ENCODE measurements around the gene DLG4. TPM values are rescaled to one million over a fixed set of nuclear protein-coding genes. Genes with fewer than 3 reads are reported as not detected.
"Not testable (repeated sequence)": the region's sequence is repeated elsewhere in the genome, so short reads cannot be mapped to it uniquely, and the experiment has no call there.

Gene DLG4
- total and polyA plus RNA-seq, 5 donors from 2014 or later = 0.22 to 2.9 (median 0.50) TPM

DNA sequence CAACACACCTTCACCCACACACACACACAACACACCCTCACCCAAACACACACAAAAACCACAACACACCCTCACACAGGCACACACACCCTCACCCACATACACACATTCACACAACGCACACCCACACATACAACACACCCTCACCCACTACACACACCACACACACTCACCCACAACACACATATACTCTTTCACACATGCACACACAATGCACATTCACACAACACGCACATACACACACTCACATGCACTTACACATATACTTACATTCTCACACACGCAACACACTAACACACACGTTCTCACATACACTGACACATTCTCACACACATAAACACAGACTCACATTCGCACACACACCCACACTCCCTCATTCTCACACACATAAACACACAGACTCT, 44.3 kb downstream of the DLG4 start:
- Histone ChIP-seq H3K9me3 (ENCODE audit: control insufficient read depth in 2 of 2, low read length in 2 of 2) (peaks cover 0 to 2% of the 10 kb centered on the region in 2 experiments), H3K36me3 (ENCODE audit: control insufficient read depth, insufficient read depth, low read length) (no peaks in the 10 kb centered on the region), H3K27ac (ENCODE audit: insufficient read depth, low read length, poor library complexity, severe bottlenecking) (no peak overlapping the region), H3K4me3 (ENCODE audit: low read depth, low read length) (no peak overlapping the region), H3K27me3 (ENCODE audit: control insufficient read depth, insufficient read depth, low read length) (peaks cover 18% of the 10 kb centered on the region), H3K4me1 (ENCODE audit: control insufficient read depth, insufficient read depth, low read length, poor library complexity, severe bottlenecking) (peaks cover 20% of the 10 kb centered on the region)
- H3K27ac Mint-ChIP-seq = no peak overlapping the region
- no peak overlapping the region for H3K4me3 Mint-ChIP-seq
- peaks cover 17% of the 10 kb centered on the region for H3K27me3 Mint-ChIP-seq
- peaks cover 0 to 3% (median 0%) of the 10 kb centered on the region in 7 donors for H3K9me3 Mint-ChIP-seq
- DNase-seq (no peak), ATAC-seq (ENCODE audit: low read depth in 2 of 2) (no peak)
- peaks cover 0 to 12% (median 4%) of the 10 kb centered on the region in 4 donors for H3K4me1 Mint-ChIP-seq
- H3K36me3 Mint-ChIP-seq = no peaks in the 10 kb centered on the region

GRCh38 chr17:7174603-7175326, 44.9 kb downstream of the DLG4 start:
- H3K27ac Mint-ChIP-seq = no peak overlapping the region
- peaks cover 17% of the 10 kb centered on the region for H3K27me3 Mint-ChIP-seq
- Histone ChIP-seq H3K4me3 (ENCODE audit: low read depth, low read length) (no peak overlapping the region), H3K36me3 (ENCODE audit: control insufficient read depth, insufficient read depth, low read length) (no peaks in the 10 kb centered on the region), H3K9me3 (ENCODE audit: control insufficient read depth in 2 of 2, low read length in 2 of 2) (peaks cover 0 to 5% of the 10 kb centered on the region in 2 experiments), H3K27me3 (ENCODE audit: control insufficient read depth, insufficient read depth, low read length) (peaks cover 18% of the 10 kb centered on the region), H3K27ac (ENCODE audit: insufficient read depth, low read length, poor library complexity, severe bottlenecking) (no peak overlapping the region), H3K4me1 (ENCODE audit: control insufficient read depth, insufficient read depth, low read length, poor library complexity, severe bottlenecking) (peaks cover 20% of the 10 kb centered on the region)
- ATAC-seq (ENCODE audit: low read depth in 2 of 2) (no peak), DNase-seq (no peak)
- peaks cover 0 to 12% (median 4%) of the 10 kb centered on the region in 4 donors for H3K4me1 Mint-ChIP-seq
- H3K4me3 Mint-ChIP-seq = no peak overlapping the region
- H3K9me3 Mint-ChIP-seq = peaks cover 0 to 5% (median 1%) of the 10 kb centered on the region in 7 donors
- no peaks in the 10 kb centered on the region for H3K36me3 Mint-ChIP-seq

- no peak overlapping the region for H3K4me3 Mint-ChIP-seq
- H3K27ac Mint-ChIP-seq = no peak overlapping the region
- H3K4me1 Mint-ChIP-seq = peaks cover 0 to 12% (median 4%) of the 10 kb centered on the region in 4 donors
Measured at GRCh38 chr17:7173687-7174602, 45.7 kb downstream of the DLG4 start.

DNA sequence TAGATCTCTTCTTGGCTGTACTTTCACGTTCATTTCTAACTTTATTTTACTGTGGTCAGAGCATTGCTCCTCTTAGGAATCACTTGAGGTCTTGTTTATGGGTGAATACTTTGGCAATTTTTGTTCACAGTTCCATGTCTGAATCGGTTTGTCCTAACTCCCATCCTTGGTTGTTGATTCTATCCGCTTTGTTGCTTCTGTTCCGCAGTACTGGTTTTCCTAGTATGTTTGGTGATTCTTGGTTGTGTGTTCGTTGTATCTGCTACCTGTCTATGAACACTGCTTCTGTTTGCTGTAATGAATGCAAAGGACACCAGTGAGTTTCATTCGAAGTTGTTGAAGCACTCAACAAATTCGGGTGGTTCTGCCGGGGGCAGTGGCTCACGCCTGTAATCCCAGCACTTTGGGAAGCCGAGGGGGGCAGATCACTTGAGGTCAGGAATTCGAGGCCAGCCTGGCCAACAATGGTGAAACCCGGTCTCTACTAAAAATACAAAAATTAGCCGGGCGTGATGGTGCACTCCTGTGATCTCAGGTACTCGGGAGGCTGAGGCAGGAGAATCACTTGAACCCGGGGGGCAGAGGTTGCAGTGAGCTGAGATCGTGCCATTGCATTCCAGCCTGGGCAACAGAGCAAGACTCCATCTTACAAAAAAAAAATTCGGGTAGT, 47.0 kb downstream of the DLG4 start:
- peaks cover 15% of the 10 kb centered on the region for H3K4me1 ChIP-seq (ENCODE audit: control insufficient read depth, insufficient read depth, low read length, poor library complexity, severe bottlenecking)
- not testable (repeated sequence) for ATAC-seq (ENCODE audit: low read depth in 2 of 2)

More at GRCh38 chr17:7173687-7174602, 45.7 kb downstream of the DLG4 start:
- H3K9me3 Mint-ChIP-seq = peaks cover 0 to 11% (median 3%) of the 10 kb centered on the region in 7 donors
- Histone ChIP-seq H3K9me3 (ENCODE audit: control insufficient read depth in 2 of 2, low read length in 2 of 2) (peaks cover 2 to 12% of the 10 kb centered on the region in 2 experiments), H3K4me1 (ENCODE audit: control insufficient read depth, insufficient read depth, low read length, poor library complexity, severe bottlenecking) (peaks cover 20% of the 10 kb centered on the region), H3K4me3 (ENCODE audit: low read depth, low read length) (no peak overlapping the region), H3K36me3 (ENCODE audit: control insufficient read depth, insufficient read depth, low read length) (no peaks in the 10 kb centered on the region), H3K27me3 (ENCODE audit: control insufficient read depth, insufficient read depth, low read length) (peaks cover 18% of the 10 kb centered on the region), H3K27ac (ENCODE audit: insufficient read depth, low read length, poor library complexity, severe bottlenecking) (no peak overlapping the region)
- DNase-seq (peak; percentile 16 to 57 (median 41)), ATAC-seq (ENCODE audit: low read depth in 2 of 2) (peak; percentile 43 to 48)
- H3K36me3 Mint-ChIP-seq = no peaks in the 10 kb centered on the region
- H3K27me3 Mint-ChIP-seq = peaks cover 17% of the 10 kb centered on the region

DNA sequence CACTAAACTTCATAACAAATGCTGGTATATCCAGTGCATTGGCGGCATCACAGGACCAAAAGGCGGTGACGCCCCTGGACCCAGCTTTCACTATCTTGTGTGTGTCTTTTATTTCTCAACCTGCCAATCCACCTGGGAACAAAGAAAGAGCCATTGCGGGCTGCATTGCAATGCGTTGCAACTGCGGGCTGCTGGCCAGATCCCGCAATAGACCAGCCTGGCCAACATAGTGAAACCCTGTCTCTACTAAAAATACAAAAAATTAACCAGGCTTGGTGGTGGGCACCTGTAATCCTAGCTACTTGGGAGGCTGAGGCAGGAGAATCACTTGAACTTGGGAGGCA, 50.1 kb downstream of the DLG4 start:
- not testable (repeated sequence) for H3K27ac ChIP-seq (ENCODE audit: insufficient read depth, low read length, poor library complexity, severe bottlenecking); ATAC-seq (ENCODE audit: low read depth in 2 of 2); DNase-seq; H3K4me3 ChIP-seq (ENCODE audit: low read depth, low read length); H3K36me3 ChIP-seq (ENCODE audit: control insufficient read depth, insufficient read depth, low read length); H3K27ac Mint-ChIP-seq; H3K4me1 ChIP-seq (ENCODE audit: control insufficient read depth, insufficient read depth, low read length, poor library complexity, severe bottlenecking); H3K4me1 Mint-ChIP-seq; H3K36me3 Mint-ChIP-seq; H3K4me3 Mint-ChIP-seq; H3K27me3 ChIP-seq (ENCODE audit: control insufficient read depth, insufficient read depth, low read length)
- Mint-ChIP-seq H3K27me3 (peaks cover 10% of the 10 kb centered on the region), H3K9me3 (peaks cover 0 to 16% (median 3%) of the 10 kb centered on the region in 7 donors)
- H3K9me3 ChIP-seq (ENCODE audit: control insufficient read depth in 2 of 2, low read length in 2 of 2) = peaks cover 2 to 13% of the 10 kb centered on the region in 2 experiments

More for the DNA sequence above, 47.0 kb downstream of the DLG4 start:
- H3K36me3 Mint-ChIP-seq; H3K36me3 ChIP-seq (ENCODE audit: control insufficient read depth, insufficient read depth, low read length); DNase-seq; H3K4me3 ChIP-seq (ENCODE audit: low read depth, low read length); H3K27ac Mint-ChIP-seq; H3K27ac ChIP-seq (ENCODE audit: insufficient read depth, low read length, poor library complexity, severe bottlenecking); H3K4me3 Mint-ChIP-seq; H3K4me1 Mint-ChIP-seq: not testable (repeated sequence)
- Histone ChIP-seq H3K9me3 (ENCODE audit: control insufficient read depth in 2 of 2, low read length in 2 of 2) (peaks cover 2 to 13% of the 10 kb centered on the region in 2 experiments), H3K27me3 (ENCODE audit: control insufficient read depth, insufficient read depth, low read length) (peaks cover 18% of the 10 kb centered on the region)
- Mint-ChIP-seq H3K27me3 (peaks cover 12% of the 10 kb centered on the region), H3K9me3 (peaks cover 0 to 16% (median 3%) of the 10 kb centered on the region in 7 donors)

DNA sequence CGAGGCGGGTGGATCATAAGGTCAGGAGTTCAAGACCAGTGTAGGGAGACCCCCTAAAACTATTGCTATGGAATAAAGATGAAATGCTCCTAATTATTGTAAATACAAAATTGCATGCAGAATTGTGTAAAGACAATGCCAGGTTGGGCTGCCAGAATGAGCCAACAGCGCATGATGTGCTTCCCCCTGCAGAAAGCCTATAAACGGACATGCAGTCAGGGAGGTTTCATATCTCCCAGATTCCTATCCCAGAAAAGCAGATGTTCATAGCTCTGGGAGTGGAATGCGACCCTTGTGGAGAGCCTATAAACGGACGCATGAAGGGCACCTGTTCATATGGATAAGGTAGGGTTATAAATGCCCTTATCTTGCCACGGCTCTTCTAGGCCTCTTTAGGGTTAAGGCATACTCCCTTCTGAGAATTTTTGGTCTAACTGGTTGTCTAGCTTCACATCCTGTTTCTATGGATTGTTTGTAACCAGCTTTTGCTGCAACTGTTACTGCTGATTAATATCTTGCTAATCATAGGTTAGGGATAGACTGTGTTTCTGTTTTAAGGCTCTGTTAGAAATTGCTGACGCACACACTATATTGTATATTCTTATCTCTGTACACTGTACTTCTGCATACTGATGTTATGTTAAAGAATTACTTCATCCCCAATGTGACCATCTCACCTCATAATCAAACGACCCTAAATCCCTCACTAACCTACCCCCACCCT, 50.6 kb downstream of the DLG4 start:
- H3K36me3 ChIP-seq (ENCODE audit: control insufficient read depth, insufficient read depth, low read length); H3K27ac ChIP-seq (ENCODE audit: insufficient read depth, low read length, poor library complexity, severe bottlenecking); ATAC-seq (ENCODE audit: low read depth in 2 of 2); H3K4me3 ChIP-seq (ENCODE audit: low read depth, low read length); H3K27me3 ChIP-seq (ENCODE audit: control insufficient read depth, insufficient read depth, low read length); H3K4me3 Mint-ChIP-seq; H3K36me3 Mint-ChIP-seq; H3K4me1 Mint-ChIP-seq; H3K4me1 ChIP-seq (ENCODE audit: control insufficient read depth, insufficient read depth, low read length, poor library complexity, severe bottlenecking); DNase-seq: not testable (repeated sequence)
- Mint-ChIP-seq H3K27me3 (peaks cover 10% of the 10 kb centered on the region), H3K27ac (peak overlapping the region in 1 of 3 donors; percentile 63), H3K9me3 (peaks cover 0 to 16% (median 3%) of the 10 kb centered on the region in 7 donors)
- H3K9me3 ChIP-seq (ENCODE audit: control insufficient read depth in 2 of 2, low read length in 2 of 2) = peaks cover 2 to 13% of the 10 kb centered on the region in 2 experiments

DNA sequence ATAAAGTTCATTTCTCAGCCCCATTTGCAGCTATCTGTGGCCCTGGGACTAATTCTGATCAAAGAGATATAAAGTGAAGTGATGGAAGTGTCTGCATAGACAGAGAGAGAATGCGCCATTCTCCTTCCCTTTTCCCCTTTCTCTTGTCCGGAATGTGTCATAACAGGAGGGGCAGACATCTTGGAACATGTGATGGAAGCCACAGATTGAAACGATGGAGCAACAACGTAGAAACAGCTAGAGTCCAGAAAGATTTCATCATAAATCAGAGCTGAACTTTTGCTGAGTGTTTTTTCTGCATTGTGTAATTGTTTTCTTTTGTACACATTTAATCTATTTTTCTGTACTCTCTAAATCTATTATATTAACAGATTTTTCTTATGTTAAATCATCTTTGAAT, 51.8 kb downstream of the DLG4 start:
- Histone ChIP-seq H3K4me3 (ENCODE audit: low read depth, low read length) (no peak overlapping the region), H3K27me3 (ENCODE audit: control insufficient read depth, insufficient read depth, low read length) (no peaks in the 10 kb centered on the region), H3K4me1 (ENCODE audit: control insufficient read depth, insufficient read depth, low read length, poor library complexity, severe bottlenecking) (no peaks in the 10 kb centered on the region), H3K27ac (ENCODE audit: insufficient read depth, low read length, poor library complexity, severe bottlenecking) (no peak overlapping the region), H3K36me3 (ENCODE audit: control insufficient read depth, insufficient read depth, low read length) (no peaks in the 10 kb centered on the region), H3K9me3 (ENCODE audit: control insufficient read depth in 2 of 2, low read length in 2 of 2) (peaks cover 2 to 13% of the 10 kb centered on the region in 2 experiments)
- no peak overlapping the region for H3K27ac Mint-ChIP-seq
- peaks cover 9% of the 10 kb centered on the region for H3K27me3 Mint-ChIP-seq
- no peak for DNase-seq
- peaks cover 0 to 16% (median 3%) of the 10 kb centered on the region in 7 donors for H3K9me3 Mint-ChIP-seq
- ATAC-seq (ENCODE audit: low read depth in 2 of 2) = no peak
- H3K4me1 Mint-ChIP-seq = no peaks in the 10 kb centered on the region
- H3K4me3 Mint-ChIP-seq = no peak overlapping the region
- no peaks in the 10 kb centered on the region for H3K36me3 Mint-ChIP-seq

Data from CD4-positive, CD25-positive, alpha-beta regulatory T cell (primary cell).